ENCODE measurements around the gene IMMP2L. TPM values are rescaled to one million over a fixed set of nuclear protein-coding genes. Genes with fewer than 3 reads are reported as not detected.

The IMMP2L gene
- total RNA-seq, 1 experiment from 2014 or later: 8.8 TPM

- CTCF ChIA-PET: no interaction called here
- Histone ChIP-seq H3K4me3 (ENCODE audit: low read depth in 2 of 2, low read length in 2 of 2) (no peak overlapping the region), H3K27me3 (ENCODE audit: control insufficient read depth, insufficient read depth, low read length) (no peaks in the 10 kb centered on the region), H3K36me3 (ENCODE audit: control insufficient read depth, insufficient read depth, low read length) (no peaks in the 10 kb centered on the region), H3K4me1 (ENCODE audit: control insufficient read depth, insufficient read depth, low read length) (no peaks in the 10 kb centered on the region), H3K27ac (ENCODE audit: low read length) (no peak overlapping the region), H3K9me3 (ENCODE audit: control insufficient read depth, insufficient read depth, low read depth, low read length) (no peaks in the 10 kb centered on the region; the same call in 1 of the 2 replicates)
- DNase-seq (ENCODE audit: low read depth, low spot score) (no peak), ATAC-seq (no peak)
- POLR2A ChIA-PET: no interaction called here
- no TSS peak for BruUV-seq (replicated peaks)
- TF ChIP-seq TCF7L2 (IDR thresholded peaks at IDR 0.05; ENCODE audit: low read depth, low read length) (no peak), POLR2AphosphoS5 (IDR thresholded peaks at IDR 0.05; ENCODE audit: low read depth, low read length) (no peak), SIN3A (IDR thresholded peaks at IDR 0.05; ENCODE audit: borderline replicate concordance, insufficient read depth, low read depth, low read length) (no peak), CTCF (IDR thresholded peaks at IDR 0.05) (no peak), REST (IDR thresholded peaks at IDR 0.05; ENCODE audit: insufficient read depth in 1 of 2, low read depth in 2 of 2, low read length in 1 of 2) (no peak)
- intact Hi-C loops (cut with micrococcal nuclease; ENCODE audit: unreplicated experiment) (no loop called here), in situ Hi-C loops (cut with HindIII; ENCODE audit: low pct_unique_long_range_greater_than_20kb, low sequenced_read_pairs) (no loop called here)
Observed at GRCh38 chr7:111009526-111010040, 552.7 kb downstream of the IMMP2L start.

- no peaks in the 10 kb centered on the region; the same call in 1 of the 2 replicates for H3K9me3 ChIP-seq (ENCODE audit: control insufficient read depth, insufficient read depth, low read depth, low read length)
- intact Hi-C loops (cut with micrococcal nuclease; ENCODE audit: unreplicated experiment): no loop called here
- BruUV-seq (replicated peaks): no TSS peak
Observed at GRCh38 chr7:111006691-111007090, 555.6 kb downstream of the IMMP2L start.

More at GRCh38 chr7:111006691-111007090, 555.6 kb downstream of the IMMP2L start:
- H3K27me3 ChIP-seq (ENCODE audit: control insufficient read depth, insufficient read depth, low read length): no peaks in the 10 kb centered on the region
- no peak overlapping the region for H3K27ac ChIP-seq (ENCODE audit: low read length)
- in situ Hi-C loops (cut with HindIII; ENCODE audit: low pct_unique_long_range_greater_than_20kb, low sequenced_read_pairs): no loop called here
- H3K36me3 ChIP-seq (ENCODE audit: control insufficient read depth, insufficient read depth, low read length): no peaks in the 10 kb centered on the region
- H3K4me3 ChIP-seq (ENCODE audit: low read depth in 2 of 2, low read length in 2 of 2): no peak overlapping the region
- CTCF ChIA-PET: no interaction called here
- ATAC-seq (no peak), DNase-seq (ENCODE audit: low read depth, low spot score) (no peak)
- POLR2A ChIA-PET: no interaction called here
- no peak for TF ChIP-seq TCF7L2 (IDR thresholded peaks at IDR 0.05; ENCODE audit: low read depth, low read length)
- TF ChIP-seq SIN3A (IDR thresholded peaks at IDR 0.05; ENCODE audit: borderline replicate concordance, insufficient read depth, low read depth, low read length): no peak
- TF ChIP-seq POLR2AphosphoS5 (IDR thresholded peaks at IDR 0.05; ENCODE audit: low read depth, low read length): no peak
- TF ChIP-seq REST (IDR thresholded peaks at IDR 0.05; ENCODE audit: insufficient read depth in 1 of 2, low read depth in 2 of 2, low read length in 1 of 2): no peak
- no peak for TF ChIP-seq CTCF (IDR thresholded peaks at IDR 0.05)
- H3K4me1 ChIP-seq (ENCODE audit: control insufficient read depth, insufficient read depth, low read length): no peaks in the 10 kb centered on the region
